ENCODE measurements around the gene PHKG2.

DNA sequence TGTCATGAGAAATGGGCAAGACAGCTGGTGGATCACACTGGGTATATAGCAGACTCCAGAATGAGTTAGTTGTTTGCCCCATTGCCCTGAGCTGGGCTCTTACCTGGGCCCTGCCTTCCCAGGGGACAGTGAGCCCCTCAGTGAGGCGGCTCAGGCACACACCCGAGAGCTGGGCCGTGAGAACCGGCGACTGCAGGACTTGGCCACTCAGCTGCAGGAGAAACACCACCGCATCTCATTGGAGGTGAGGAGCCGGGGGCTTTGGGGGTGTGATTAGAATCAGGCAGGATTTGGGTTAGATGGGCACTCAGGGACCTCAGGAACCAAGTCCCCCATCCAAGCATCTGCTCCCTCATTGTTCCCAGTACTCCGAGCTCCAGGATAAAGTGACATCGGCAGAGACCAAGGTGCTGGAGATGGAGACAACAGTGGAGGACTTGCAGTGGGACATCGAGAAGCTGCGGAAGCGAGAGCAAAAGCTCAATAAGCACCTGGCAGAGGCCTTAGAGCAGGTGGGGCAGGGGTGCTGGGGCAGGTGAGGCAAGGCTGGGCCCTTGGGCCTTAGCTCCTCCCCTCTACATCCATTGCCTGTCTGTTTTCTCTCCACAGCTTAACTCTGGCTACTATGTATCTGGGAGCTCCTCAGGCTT, 16.7 kb downstream of the PHKG2 start:
- TF ChIP-seq, protein P1, sequence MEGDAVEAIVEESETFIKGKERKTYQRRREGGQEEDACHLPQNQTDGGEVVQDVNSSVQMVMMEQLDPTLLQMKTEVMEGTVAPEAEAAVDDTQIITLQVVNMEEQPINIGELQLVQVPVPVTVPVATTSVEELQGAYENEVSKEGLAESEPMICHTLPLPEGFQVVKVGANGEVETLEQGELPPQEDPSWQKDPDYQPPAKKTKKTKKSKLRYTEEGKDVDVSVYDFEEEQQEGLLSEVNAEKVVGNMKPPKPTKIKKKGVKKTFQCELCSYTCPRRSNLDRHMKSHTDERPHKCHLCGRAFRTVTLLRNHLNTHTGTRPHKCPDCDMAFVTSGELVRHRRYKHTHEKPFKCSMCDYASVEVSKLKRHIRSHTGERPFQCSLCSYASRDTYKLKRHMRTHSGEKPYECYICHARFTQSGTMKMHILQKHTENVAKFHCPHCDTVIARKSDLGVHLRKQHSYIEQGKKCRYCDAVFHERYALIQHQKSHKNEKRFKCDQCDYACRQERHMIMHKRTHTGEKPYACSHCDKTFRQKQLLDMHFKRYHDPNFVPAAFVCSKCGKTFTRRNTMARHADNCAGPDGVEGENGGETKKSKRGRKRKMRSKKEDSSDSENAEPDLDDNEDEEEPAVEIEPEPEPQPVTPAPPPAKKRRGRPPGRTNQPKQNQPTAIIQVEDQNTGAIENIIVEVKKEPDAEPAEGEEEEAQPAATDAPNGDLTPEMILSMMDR (conservative IDR thresholded peaks at IDR 0.05), result no peak
- TF ChIP-seq ZFX (IDR thresholded peaks at IDR 0.05), result no peak
